GM21825 (cell line): Measurements from ENCODE around the gene C1GALT1C1.

Source experiments
- ATAC-seq: cut with Tn5 transposase; IDR thresholded peaks from one replicate; pipeline ENCODE4 v1.9.1; 2021; ENCODE audit warnings: mild to moderate bottlenecking, moderate library complexity; ENCODE audit not compliant: unreplicated experiment

Gene C1GALT1C1

DNA sequence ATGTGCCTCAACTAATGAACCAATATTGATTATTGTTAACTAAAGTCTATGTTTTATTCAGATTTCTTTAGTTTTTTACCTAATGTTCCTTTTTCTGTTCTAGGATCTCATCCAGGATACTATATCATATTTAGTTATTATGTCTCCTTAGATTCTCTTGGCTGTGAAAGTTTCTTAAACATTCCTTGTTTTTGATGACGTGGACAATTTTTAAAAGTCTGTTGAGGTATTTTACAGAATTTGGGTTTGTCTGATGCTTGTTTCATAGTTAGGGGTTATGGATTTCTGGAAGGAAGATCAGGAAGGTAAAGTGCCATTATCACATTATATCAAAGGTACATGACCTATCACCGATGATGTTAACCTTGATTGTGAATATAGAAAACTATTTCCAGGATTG is 44.2 kb downstream of the C1GALT1C1 start:
- no peak for ATAC-seq
